ENCODE measurements around the gene LORICRIN. TPM values are rescaled to one million over a fixed set of nuclear protein-coding genes. Genes with fewer than 3 reads are reported as not detected.

The LORICRIN gene
- total RNA-seq, 4 donors from 2014 or later, result not detected

DNA sequence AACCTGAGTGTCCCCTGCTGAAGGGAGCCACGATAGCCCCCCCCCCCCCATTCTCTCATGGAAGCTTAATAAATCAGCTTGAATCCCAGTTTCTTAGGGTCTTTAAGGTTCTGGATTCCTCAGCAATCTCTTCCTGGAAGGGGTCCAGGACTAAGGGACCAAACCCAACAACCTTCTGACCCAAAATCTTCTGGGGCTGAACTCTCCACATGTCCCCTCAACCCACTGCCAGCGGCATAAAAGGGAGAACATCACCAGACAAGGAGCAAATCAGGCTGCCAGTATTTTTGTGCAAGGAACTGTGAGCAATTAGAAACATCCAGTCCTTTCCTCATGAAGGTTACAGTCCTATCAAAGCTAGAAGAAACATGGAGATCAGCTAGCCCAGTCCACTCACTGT lies 12.7 kb upstream of the LORICRIN start:
- intact Hi-C loops (cut with DNase I), result no loop called here
- Histone ChIP-seq H3K4me3 (no peak overlapping the region), H3K4me1 (peaks cover 0 to 6% (median 0%) of the 10 kb centered on the region in 4 donors), H3K9me3 (no peaks in the 10 kb centered on the region), H3K27me3 (peaks cover 0 to 17% (median 0%) of the 10 kb centered on the region in 4 donors), H3K27ac (replicated peaks in 1 of 4) (no peak overlapping the region), H3K36me3 (no peaks in the 10 kb centered on the region)
- 80% methylated on average over 2 of the region's 2 CpGs for WGBS
- peak; percentile 72 for DNase-seq (ENCODE audit: extremely low spot score)
- TF ChIP-seq EP300 (IDR thresholded peaks at IDR 0.05) (no peak), POLR2A (IDR thresholded peaks at IDR 0.05; ENCODE audit: low read depth) (no peak), POLR2AphosphoS5 (IDR thresholded peaks at IDR 0.05) (no peak)
- TF ChIP-seq, protein P1, sequence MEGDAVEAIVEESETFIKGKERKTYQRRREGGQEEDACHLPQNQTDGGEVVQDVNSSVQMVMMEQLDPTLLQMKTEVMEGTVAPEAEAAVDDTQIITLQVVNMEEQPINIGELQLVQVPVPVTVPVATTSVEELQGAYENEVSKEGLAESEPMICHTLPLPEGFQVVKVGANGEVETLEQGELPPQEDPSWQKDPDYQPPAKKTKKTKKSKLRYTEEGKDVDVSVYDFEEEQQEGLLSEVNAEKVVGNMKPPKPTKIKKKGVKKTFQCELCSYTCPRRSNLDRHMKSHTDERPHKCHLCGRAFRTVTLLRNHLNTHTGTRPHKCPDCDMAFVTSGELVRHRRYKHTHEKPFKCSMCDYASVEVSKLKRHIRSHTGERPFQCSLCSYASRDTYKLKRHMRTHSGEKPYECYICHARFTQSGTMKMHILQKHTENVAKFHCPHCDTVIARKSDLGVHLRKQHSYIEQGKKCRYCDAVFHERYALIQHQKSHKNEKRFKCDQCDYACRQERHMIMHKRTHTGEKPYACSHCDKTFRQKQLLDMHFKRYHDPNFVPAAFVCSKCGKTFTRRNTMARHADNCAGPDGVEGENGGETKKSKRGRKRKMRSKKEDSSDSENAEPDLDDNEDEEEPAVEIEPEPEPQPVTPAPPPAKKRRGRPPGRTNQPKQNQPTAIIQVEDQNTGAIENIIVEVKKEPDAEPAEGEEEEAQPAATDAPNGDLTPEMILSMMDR (IDR thresholded peaks at IDR 0.05), result no peak

DNA sequence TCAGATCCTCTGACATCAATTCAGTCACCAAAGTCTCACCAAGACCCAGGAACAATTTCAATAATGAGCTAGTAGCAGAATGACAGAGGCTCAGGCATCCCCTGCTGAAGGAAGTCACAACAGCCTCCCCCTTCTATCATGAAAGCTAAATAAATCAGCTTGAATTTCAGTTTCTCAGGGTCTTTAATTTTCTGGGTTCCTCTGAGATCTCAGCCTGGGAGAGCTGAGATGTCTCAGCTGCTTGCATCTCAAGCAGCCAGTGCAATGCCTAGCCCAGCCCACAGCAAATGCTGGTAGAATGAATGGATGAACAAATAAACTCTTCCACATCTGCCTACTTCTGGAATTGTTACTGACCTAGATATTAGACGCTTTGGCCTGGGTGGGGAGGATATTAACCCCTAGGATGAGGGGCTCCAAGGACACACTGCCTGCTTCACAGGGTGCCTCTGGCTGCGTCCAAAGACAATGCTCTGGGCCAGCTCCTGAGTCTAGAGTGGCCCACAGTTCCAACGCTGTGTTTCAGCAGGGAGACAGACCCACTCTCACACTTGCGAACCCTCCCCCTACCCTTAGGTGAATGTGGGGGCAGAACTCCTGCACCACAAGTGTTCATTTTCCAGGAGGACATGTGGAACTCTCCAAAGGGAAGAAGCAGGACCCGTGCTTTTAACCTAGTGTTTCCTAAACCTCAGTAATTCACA lies 11.2 kb upstream of the LORICRIN start:
- Histone ChIP-seq H3K27me3 (peaks cover 0 to 17% (median 0%) of the 10 kb centered on the region in 4 donors), H3K9me3 (no peaks in the 10 kb centered on the region), H3K36me3 (no peaks in the 10 kb centered on the region), H3K27ac (replicated peaks in 1 of 4) (no peak overlapping the region), H3K4me1 (peaks cover 0 to 6% (median 0%) of the 10 kb centered on the region in 4 donors), H3K4me3 (no peak overlapping the region)
- no peak for TF ChIP-seq POLR2AphosphoS5 (IDR thresholded peaks at IDR 0.05)
- no peak for TF ChIP-seq EP300 (IDR thresholded peaks at IDR 0.05)
- TF ChIP-seq, protein P1 (IDR thresholded peaks at IDR 0.05), result no peak
- no peak for TF ChIP-seq POLR2A (IDR thresholded peaks at IDR 0.05; ENCODE audit: low read depth)
- intact Hi-C loops (cut with DNase I), result no loop called here
- WGBS, result 64% methylated on average over 4 of the region's 5 CpGs
- DNase-seq (ENCODE audit: extremely low spot score), result peak; percentile 86

DNA sequence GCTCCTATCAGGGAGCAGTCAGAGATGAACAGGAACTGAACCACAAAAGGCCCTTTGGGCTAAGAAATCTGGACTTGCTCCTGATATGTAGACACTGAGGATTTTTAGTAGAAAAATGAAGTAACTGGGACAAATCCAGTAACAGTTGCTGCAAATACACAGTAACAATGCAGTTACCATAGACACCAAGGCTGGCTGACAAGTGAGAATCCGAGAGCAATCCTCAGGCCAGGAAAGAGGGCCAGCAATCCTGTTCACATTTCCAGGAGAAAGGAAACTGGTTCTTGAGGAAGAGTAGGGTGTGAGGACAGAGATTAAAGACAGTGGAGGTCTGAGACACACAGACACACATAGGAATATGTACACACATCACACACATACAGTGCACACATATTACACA lies 9.3 kb upstream of the LORICRIN start:
- no peak overlapping the region for H3K27ac ChIP-seq (replicated peaks in 1 of 4)
- peaks cover 0 to 21% (median 0%) of the 10 kb centered on the region in 4 donors for H3K27me3 ChIP-seq
- H3K4me1 ChIP-seq, result peaks cover 0 to 6% (median 0%) of the 10 kb centered on the region in 4 donors
- no peaks in the 10 kb centered on the region for H3K9me3 ChIP-seq
- WGBS, result 21% methylated on average over 1 of the region's 1 CpG
- no peak for TF ChIP-seq POLR2AphosphoS5 (IDR thresholded peaks at IDR 0.05)
- no peak for TF ChIP-seq EP300 (IDR thresholded peaks at IDR 0.05)
- TF ChIP-seq POLR2A (IDR thresholded peaks at IDR 0.05; ENCODE audit: low read depth), result no peak
- TF ChIP-seq, protein P1 (IDR thresholded peaks at IDR 0.05), result no peak
- no peaks in the 10 kb centered on the region for H3K36me3 ChIP-seq
- no peak overlapping the region for H3K4me3 ChIP-seq
- no peak for DNase-seq (ENCODE audit: extremely low spot score)
- intact Hi-C loops (cut with DNase I), result no loop called here

DNA sequence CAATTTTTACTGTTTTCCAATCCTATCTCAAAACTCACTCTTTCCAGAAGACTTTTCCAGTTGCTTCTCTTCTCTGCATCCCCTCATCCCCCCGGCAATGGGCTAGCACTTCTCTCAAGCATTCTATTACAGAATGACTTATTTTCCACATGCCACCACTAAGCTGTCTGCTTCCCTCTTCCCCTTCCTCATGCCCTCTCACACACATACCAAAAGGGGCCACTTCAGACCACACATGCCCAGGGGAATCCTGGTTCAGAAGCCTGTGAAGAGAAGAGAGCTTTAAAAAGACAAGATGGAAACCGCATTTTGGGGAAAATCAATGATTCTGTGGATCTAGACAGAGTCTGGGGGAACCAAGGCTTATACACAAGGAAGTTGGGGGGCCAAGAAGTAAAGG lies 8.4 kb upstream of the LORICRIN start:
- TF ChIP-seq EP300 (IDR thresholded peaks at IDR 0.05) (no peak), POLR2AphosphoS5 (IDR thresholded peaks at IDR 0.05) (no peak), POLR2A (IDR thresholded peaks at IDR 0.05; ENCODE audit: low read depth) (no peak)
- TF ChIP-seq, protein P1 (IDR thresholded peaks at IDR 0.05), result no peak
- Histone ChIP-seq H3K4me3 (no peak overlapping the region), H3K36me3 (no peaks in the 10 kb centered on the region), H3K27ac (replicated peaks in 1 of 4) (no peak overlapping the region), H3K4me1 (peaks cover 0 to 6% (median 0%) of the 10 kb centered on the region in 4 donors), H3K9me3 (no peaks in the 10 kb centered on the region), H3K27me3 (peaks cover 0 to 17% (median 0%) of the 10 kb centered on the region in 4 donors)
- DNase-seq (ENCODE audit: extremely low spot score), result no peak
- WGBS, result 77% methylated on average over 2 of the region's 2 CpGs
- intact Hi-C loops (cut with DNase I), result no loop called here
